Caco-2 (cell line): ENCODE measurements around the gene TXNL4A. TPM values are rescaled to one million over a fixed set of nuclear protein-coding genes. Genes with fewer than 3 reads are reported as not detected.

Experiments used
- BruUV-seq: library from RNA; stranded (reverse); fragments of 400-500 nt; replicated peaks from 2 replicates; lab custom pipeline; 2021; lab: Mats Ljungman, UMichigan
- CTCF ChIA-PET: fragments of 300-600 bp; sonication (Branson Sonifier 250); formaldehyde crosslinking; loops from one replicate; lab custom pipeline; 2022; ENCODE audit warnings: antibody characterized with exemption; lab: Charles Lee
- POLR2A ChIA-PET: fragments of 300-600 bp; sonication (Branson Sonifier 250); formaldehyde crosslinking; loops from one replicate; lab custom pipeline; 2022; ENCODE audit warnings: antibody characterized with exemption; lab: Charles Lee
- DNase-seq, 2 experiments: peaks; one replicate each; pipeline versions ENCODE4 v3.0.0 to v3.0.0-alpha.2; 2020 to 2022
- H3K27me3 ChIP-seq: replicated peaks from 2 replicates; pipeline ENCODE4 v1.6.0; 2011; ENCODE audit warnings: low read length; ENCODE audit not compliant: control insufficient read depth, insufficient read depth
- H3K36me3 ChIP-seq: 2 replicates; pipeline ENCODE4 v1.5.1; 2011; ENCODE audit warnings: low read length; ENCODE audit not compliant: control insufficient read depth, insufficient read depth
- H3K4me1 ChIP-seq: fragments of 250-450 bp; sonication (Bioruptor Pico); 2 replicates; pipeline ENCODE4 v1.5.1; 2020; ENCODE audit warnings: mild to moderate bottlenecking
- H3K4me3 ChIP-seq: 2 replicates; pipeline ENCODE4 v1.5.1; 2011; ENCODE audit warnings: low read depth, mild to moderate bottlenecking, control low read depth, low read length
- H3K9me3 ChIP-seq: fragments of 250-450 bp; sonication (Bioruptor Pico); 2 replicates; pipeline ENCODE4 v1.5.1; 2020; ENCODE audit warnings: mild to moderate bottlenecking, moderate library complexity
- H3K27ac Mint-ChIP-seq: one replicate; pipeline ENCODE4 v1.8.0; 2022; ENCODE audit warnings: mixed read lengths; ENCODE audit not compliant: unreplicated experiment
- H3K27me3 Mint-ChIP-seq: one replicate; pipeline ENCODE4 v1.8.0; 2022; ENCODE audit warnings: mixed read lengths; ENCODE audit not compliant: insufficient read depth, unreplicated experiment
- H3K36me3 Mint-ChIP-seq: one replicate; pipeline ENCODE4 v1.8.0; 2022; ENCODE audit warnings: mild to moderate bottlenecking, mixed read lengths; ENCODE audit not compliant: insufficient read depth, unreplicated experiment
- H3K4me1 Mint-ChIP-seq: one replicate; pipeline ENCODE4 v1.8.0; 2022; ENCODE audit warnings: low read depth, mixed read lengths; ENCODE audit not compliant: unreplicated experiment
- H3K4me3 Mint-ChIP-seq: one replicate; pipeline ENCODE4 v1.8.0; 2022; ENCODE audit warnings: mild to moderate bottlenecking, moderate library complexity, mixed read lengths; ENCODE audit not compliant: unreplicated experiment
- H3K9me3 Mint-ChIP-seq: one replicate; pipeline ENCODE4 v1.8.0; 2022; ENCODE audit warnings: mixed read lengths; ENCODE audit not compliant: unreplicated experiment
- CTCF ChIP-seq, 2 experiments: fragments of 200-600 bp in 1 of 2; IDR thresholded peaks; 1 replicate in 1 of 2; 2 replicates in 1 of 2; pipeline versions ENCODE4 v1.5.1 to v1.8.0; 2011 to 2022; ENCODE audit warnings: antibody characterized with exemption in 1 of 2, control low read depth in 1 of 2, inconsistent platforms in 1 of 2, low read depth in 1 of 2, low read length in 1 of 2, mild to moderate bottlenecking in 1 of 2, moderate library complexity in 1 of 2; ENCODE audit not compliant: insufficient read depth in 1 of 2, severe bottlenecking in 1 of 2, unreplicated experiment in 1 of 2
- intact Hi-C: fragments of 100-400 bp; cut with micrococcal nuclease; formaldehyde crosslinking; loops from one replicate; pipeline ENCODE4 v1.10.0; 2022; ENCODE audit not compliant: unreplicated experiment
- total RNA-seq: library from RNA; stranded (reverse); gene quantifications from 2 replicates; pipeline ENCODE4 v1.2.3, GENCODE V29; 2022

The TXNL4A gene
- total RNA-seq, 1 experiment from 2014 or later: 83.3 TPM

GRCh38 chr18:79979843-79980242, 8.5 kb downstream of the TXNL4A start:
- no TSS peak for BruUV-seq
- Mint-ChIP-seq H3K4me1 (no peaks in the 10 kb centered on the region), H3K9me3 (no peaks in the 10 kb centered on the region), H3K4me3 (no peak overlapping the region), H3K27ac (no peak overlapping the region), H3K36me3 (peaks cover 27% of the 10 kb centered on the region), H3K27me3 (no peaks in the 10 kb centered on the region)
- no peaks in the 10 kb centered on the region for H3K27me3 ChIP-seq
- no peaks in the 10 kb centered on the region for H3K36me3 ChIP-seq
- H3K4me3 ChIP-seq: no peak overlapping the region
- H3K4me1 ChIP-seq: no peaks in the 10 kb centered on the region
- POLR2A ChIA-PET: no interaction called here
- no peaks in the 10 kb centered on the region for H3K9me3 ChIP-seq
- intact Hi-C loops: no loop called here
- no peak for DNase-seq
- CTCF ChIA-PET: no interaction called here
- TF ChIP-seq CTCF (IDR thresholded peaks at IDR 0.05; ENCODE audit: insufficient read depth in 1 of 2, low read depth in 1 of 2, low read length in 1 of 2, severe bottlenecking in 1 of 2, unreplicated experiment in 1 of 2): no peak

- intact Hi-C loops: no loop called here
- BruUV-seq: no TSS peak
- Mint-ChIP-seq H3K4me3 (no peak overlapping the region), H3K36me3 (peaks cover 29% of the 10 kb centered on the region), H3K4me1 (no peaks in the 10 kb centered on the region), H3K27ac (no peak overlapping the region), H3K27me3 (no peaks in the 10 kb centered on the region), H3K9me3 (no peaks in the 10 kb centered on the region)
- no peak for TF ChIP-seq CTCF (IDR thresholded peaks at IDR 0.05; ENCODE audit: insufficient read depth in 1 of 2, low read depth in 1 of 2, low read length in 1 of 2, severe bottlenecking in 1 of 2, unreplicated experiment in 1 of 2)
- Histone ChIP-seq H3K27me3 (no peaks in the 10 kb centered on the region), H3K4me3 (no peak overlapping the region), H3K4me1 (no peaks in the 10 kb centered on the region), H3K36me3 (no peaks in the 10 kb centered on the region), H3K9me3 (no peaks in the 10 kb centered on the region)
- POLR2A ChIA-PET: no interaction called here
- CTCF ChIA-PET: no interaction called here
- no peak for DNase-seq
Measured at GRCh38 chr18:79975985-79976680, 12.2 kb downstream of the TXNL4A start.

GRCh38 chr18:79975043-79975442, 13.3 kb downstream of the TXNL4A start:
- H3K36me3 Mint-ChIP-seq: peaks cover 33% of the 10 kb centered on the region

More at GRCh38 chr18:79975043-79975442, 13.3 kb downstream of the TXNL4A start:
- H3K9me3 Mint-ChIP-seq: no peaks in the 10 kb centered on the region
- intact Hi-C loops: no loop called here
- no peak for DNase-seq
- ChIA-PET CTCF (no interaction called here), POLR2A (no interaction called here)
- H3K4me1 Mint-ChIP-seq: no peaks in the 10 kb centered on the region
- H3K4me1 ChIP-seq: no peaks in the 10 kb centered on the region
- no peaks in the 10 kb centered on the region for H3K27me3 ChIP-seq
- no peak overlapping the region for H3K4me3 ChIP-seq
- H3K27ac Mint-ChIP-seq: no peak overlapping the region
- BruUV-seq: no TSS peak
- TF ChIP-seq CTCF (IDR thresholded peaks at IDR 0.05; ENCODE audit: insufficient read depth in 1 of 2, low read depth in 1 of 2, low read length in 1 of 2, severe bottlenecking in 1 of 2, unreplicated experiment in 1 of 2): no peak
- H3K9me3 ChIP-seq: no peaks in the 10 kb centered on the region
- H3K27me3 Mint-ChIP-seq: no peaks in the 10 kb centered on the region
- no peak overlapping the region for H3K4me3 Mint-ChIP-seq
- no peaks in the 10 kb centered on the region for H3K36me3 ChIP-seq
